ENCODE results near the gene URB1. TPM values are rescaled to one million over a fixed set of nuclear protein-coding genes. Genes with fewer than 3 reads are reported as not detected.

URB1 gene
- total RNA-seq, 1 experiment from 2014 or later = 18.1 TPM

DNA sequence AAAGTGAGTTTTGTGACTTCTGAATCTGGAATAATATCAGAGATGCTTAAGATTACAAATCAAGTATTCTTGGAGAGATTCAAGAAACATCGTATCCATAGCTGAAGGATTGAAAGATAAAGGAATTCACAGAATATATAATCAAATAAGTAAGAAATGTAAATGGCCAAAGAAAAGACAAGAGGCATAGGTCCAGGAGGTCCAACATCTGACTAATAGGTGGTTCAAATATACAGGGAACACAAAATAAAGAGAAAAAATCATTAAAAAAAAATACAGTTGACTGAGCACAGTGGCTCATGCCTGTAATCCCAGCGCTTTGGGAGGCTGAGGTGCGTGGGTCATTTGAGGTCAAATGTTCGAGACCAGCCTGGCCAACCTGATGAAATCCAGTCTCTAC is 107.3 kb downstream of the URB1 start:
- no peak overlapping the region for H3K27ac ChIP-seq (ENCODE audit: low read length)
- in situ Hi-C loops (cut with HindIII; ENCODE audit: low pct_unique_long_range_greater_than_20kb, low sequenced_read_pairs) (no loop called here), intact Hi-C loops (cut with micrococcal nuclease; ENCODE audit: unreplicated experiment) (no loop called here)
- BruUV-seq (replicated peaks) = no TSS peak
- no peak for TF ChIP-seq SIN3A (IDR thresholded peaks at IDR 0.05; ENCODE audit: borderline replicate concordance, insufficient read depth, low read depth, low read length)
- no peak for TF ChIP-seq POLR2AphosphoS5 (IDR thresholded peaks at IDR 0.05; ENCODE audit: low read depth, low read length)
- TF ChIP-seq, protein P1, sequence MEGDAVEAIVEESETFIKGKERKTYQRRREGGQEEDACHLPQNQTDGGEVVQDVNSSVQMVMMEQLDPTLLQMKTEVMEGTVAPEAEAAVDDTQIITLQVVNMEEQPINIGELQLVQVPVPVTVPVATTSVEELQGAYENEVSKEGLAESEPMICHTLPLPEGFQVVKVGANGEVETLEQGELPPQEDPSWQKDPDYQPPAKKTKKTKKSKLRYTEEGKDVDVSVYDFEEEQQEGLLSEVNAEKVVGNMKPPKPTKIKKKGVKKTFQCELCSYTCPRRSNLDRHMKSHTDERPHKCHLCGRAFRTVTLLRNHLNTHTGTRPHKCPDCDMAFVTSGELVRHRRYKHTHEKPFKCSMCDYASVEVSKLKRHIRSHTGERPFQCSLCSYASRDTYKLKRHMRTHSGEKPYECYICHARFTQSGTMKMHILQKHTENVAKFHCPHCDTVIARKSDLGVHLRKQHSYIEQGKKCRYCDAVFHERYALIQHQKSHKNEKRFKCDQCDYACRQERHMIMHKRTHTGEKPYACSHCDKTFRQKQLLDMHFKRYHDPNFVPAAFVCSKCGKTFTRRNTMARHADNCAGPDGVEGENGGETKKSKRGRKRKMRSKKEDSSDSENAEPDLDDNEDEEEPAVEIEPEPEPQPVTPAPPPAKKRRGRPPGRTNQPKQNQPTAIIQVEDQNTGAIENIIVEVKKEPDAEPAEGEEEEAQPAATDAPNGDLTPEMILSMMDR (IDR thresholded peaks at IDR 0.05) = no peak
- no peaks in the 10 kb centered on the region for H3K9me3 ChIP-seq (ENCODE audit: control insufficient read depth, insufficient read depth, low read depth, low read length)
- POLR2A ChIA-PET = no interaction called here
- no peak overlapping the region for H3K4me3 ChIP-seq (ENCODE audit: low read depth in 2 of 2, low read length in 2 of 2)
- H3K27me3 ChIP-seq (ENCODE audit: control insufficient read depth, insufficient read depth, low read length) = no peaks in the 10 kb centered on the region
- CTCF ChIA-PET = no interaction called here
- no peak for DNase-seq (ENCODE audit: low read depth, low spot score)
- H3K4me1 ChIP-seq (ENCODE audit: control insufficient read depth, insufficient read depth, low read length) = no peaks in the 10 kb centered on the region
- no peaks in the 10 kb centered on the region for H3K36me3 ChIP-seq (ENCODE audit: control insufficient read depth, insufficient read depth, low read length)
- no peak for ATAC-seq

DNA sequence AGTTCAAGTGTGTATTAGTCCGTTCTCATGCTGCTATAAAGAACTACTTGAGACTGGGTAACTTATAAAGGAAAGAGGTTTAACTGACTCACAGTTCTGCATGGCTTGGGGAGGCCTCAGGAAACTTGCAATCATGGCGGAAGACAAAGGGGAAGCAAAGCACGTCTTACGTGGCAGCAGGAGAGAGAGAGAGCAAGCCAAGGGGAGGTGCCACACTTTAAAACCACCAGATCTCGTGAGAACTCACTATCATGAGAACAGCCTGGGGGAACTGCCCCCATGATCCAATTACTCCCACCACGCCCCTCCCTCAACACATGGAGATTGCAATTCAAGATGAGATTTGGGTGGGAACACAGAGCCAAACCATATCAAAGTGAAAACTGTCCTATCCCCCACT is 109.8 kb downstream of the URB1 start:
- Histone ChIP-seq H3K4me3 (ENCODE audit: low read depth in 2 of 2, low read length in 2 of 2) (no peak overlapping the region), H3K27me3 (ENCODE audit: control insufficient read depth, insufficient read depth, low read length) (no peaks in the 10 kb centered on the region), H3K27ac (ENCODE audit: low read length) (no peak overlapping the region), H3K36me3 (ENCODE audit: control insufficient read depth, insufficient read depth, low read length) (no peaks in the 10 kb centered on the region; the same call in 1 of the 2 replicates), H3K9me3 (ENCODE audit: control insufficient read depth, insufficient read depth, low read depth, low read length) (no peaks in the 10 kb centered on the region), H3K4me1 (ENCODE audit: control insufficient read depth, insufficient read depth, low read length) (peaks cover 5% of the 10 kb centered on the region)
- ChIA-PET POLR2A (no interaction called here), CTCF (no interaction called here)
- ATAC-seq (no peak), DNase-seq (ENCODE audit: low read depth, low spot score) (no peak)
- in situ Hi-C loops (cut with HindIII; ENCODE audit: low pct_unique_long_range_greater_than_20kb, low sequenced_read_pairs) (no loop called here), intact Hi-C loops (cut with micrococcal nuclease; ENCODE audit: unreplicated experiment) (no loop called here)
- TF ChIP-seq TCF7L2 (IDR thresholded peaks at IDR 0.05; ENCODE audit: low read depth, low read length) (no peak), POLR2AphosphoS5 (IDR thresholded peaks at IDR 0.05; ENCODE audit: low read depth, low read length) (no peak), SIN3A (IDR thresholded peaks at IDR 0.05; ENCODE audit: borderline replicate concordance, insufficient read depth, low read depth, low read length) (no peak)
- TF ChIP-seq, protein P1 (IDR thresholded peaks at IDR 0.05) = no peak
- TF ChIP-seq, protein P2, sequence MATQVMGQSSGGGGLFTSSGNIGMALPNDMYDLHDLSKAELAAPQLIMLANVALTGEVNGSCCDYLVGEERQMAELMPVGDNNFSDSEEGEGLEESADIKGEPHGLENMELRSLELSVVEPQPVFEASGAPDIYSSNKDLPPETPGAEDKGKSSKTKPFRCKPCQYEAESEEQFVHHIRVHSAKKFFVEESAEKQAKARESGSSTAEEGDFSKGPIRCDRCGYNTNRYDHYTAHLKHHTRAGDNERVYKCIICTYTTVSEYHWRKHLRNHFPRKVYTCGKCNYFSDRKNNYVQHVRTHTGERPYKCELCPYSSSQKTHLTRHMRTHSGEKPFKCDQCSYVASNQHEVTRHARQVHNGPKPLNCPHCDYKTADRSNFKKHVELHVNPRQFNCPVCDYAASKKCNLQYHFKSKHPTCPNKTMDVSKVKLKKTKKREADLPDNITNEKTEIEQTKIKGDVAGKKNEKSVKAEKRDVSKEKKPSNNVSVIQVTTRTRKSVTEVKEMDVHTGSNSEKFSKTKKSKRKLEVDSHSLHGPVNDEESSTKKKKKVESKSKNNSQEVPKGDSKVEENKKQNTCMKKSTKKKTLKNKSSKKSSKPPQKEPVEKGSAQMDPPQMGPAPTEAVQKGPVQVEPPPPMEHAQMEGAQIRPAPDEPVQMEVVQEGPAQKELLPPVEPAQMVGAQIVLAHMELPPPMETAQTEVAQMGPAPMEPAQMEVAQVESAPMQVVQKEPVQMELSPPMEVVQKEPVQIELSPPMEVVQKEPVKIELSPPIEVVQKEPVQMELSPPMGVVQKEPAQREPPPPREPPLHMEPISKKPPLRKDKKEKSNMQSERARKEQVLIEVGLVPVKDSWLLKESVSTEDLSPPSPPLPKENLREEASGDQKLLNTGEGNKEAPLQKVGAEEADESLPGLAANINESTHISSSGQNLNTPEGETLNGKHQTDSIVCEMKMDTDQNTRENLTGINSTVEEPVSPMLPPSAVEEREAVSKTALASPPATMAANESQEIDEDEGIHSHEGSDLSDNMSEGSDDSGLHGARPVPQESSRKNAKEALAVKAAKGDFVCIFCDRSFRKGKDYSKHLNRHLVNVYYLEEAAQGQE (IDR thresholded peaks at IDR 0.05; ENCODE audit: insufficient read depth in 1 of 2, low read depth in 2 of 2, low read length in 1 of 2) = no peak
- no TSS peak for BruUV-seq (replicated peaks)
